Left lung (tissue), 10 donors: ENCODE data around the gene RNF41. TPM values are rescaled to one million over a fixed set of nuclear protein-coding genes. Genes with fewer than 3 reads are reported as not detected.

Experiments used
- ATAC-seq: fragments of 200-7000 bp; cut with Tn5 transposase; one replicate; pipeline ENCODE4 v1.9.1; 2020; ENCODE audit warnings: moderate library complexity
- DNase-seq, 4 donors: peaks; one replicate each; pipeline ENCODE4 v3.0.0-alpha.2; 2013 to 2020
- H3K27ac ChIP-seq, 2 donors: fragments of 200-600 bp; sonication (generic) in 1 of 2; one replicate each; pipeline versions ENCODE4 v1.5.0 to v1.8.0; 2020 to 2021
- H3K27me3 ChIP-seq, 2 donors: fragments of 200-600 bp; sonication (generic) in 1 of 2; one replicate each; pipeline versions ENCODE4 v1.5.0 to v1.8.0; 2020 to 2021
- H3K36me3 ChIP-seq, 2 donors: fragments of 200-600 bp; sonication (generic) in 1 of 2; one replicate each; pipeline versions ENCODE4 v1.5.0 to v1.8.0; 2020 to 2021
- H3K4me1 ChIP-seq, 2 donors: fragments of 200-600 bp; one replicate each; pipeline ENCODE4 v1.8.0; 2021
- H3K4me3 ChIP-seq, 2 donors: fragments of 200-600 bp; sonication (generic) in 1 of 2; one replicate each; pipeline versions ENCODE4 v1.5.0 to v1.8.0; 2020 to 2021; ENCODE audit warnings: mild to moderate bottlenecking in 1 of 2
- H3K9me3 ChIP-seq, 2 donors: fragments of 200-600 bp; sonication (generic) in 1 of 2; one replicate each; pipeline versions ENCODE4 v1.5.0 to v1.8.0; 2020 to 2021
- intact Hi-C, 2 donors: fragments of 100-400 bp; cut with DNase I; formaldehyde crosslinking; loops; one replicate each; pipeline versions ENCODE4 v1.11.2 to v1.14.2; 2022
- polyA plus RNA-seq, 6 donors: library from polyadenylated mRNA; unstranded; fragments of 120-200 nt; gene quantifications; one replicate each; pipeline ENCODE4 v1.2.1, GENCODE V29; 2013; ENCODE audit not compliant: insufficient read length in 6 of 6
- total RNA-seq, 2 donors: library from RNA; stranded (reverse); fragmentation: NEBNext Ultra II Directional; extraction: Animal tissue kit (Norgen Biotek cat#: 25700); gene quantifications; one replicate each; pipeline ENCODE4 v1.2.1, GENCODE V29; 2021
- TF ChIP-seq, protein P1 (sequence below), 2 donors: fragments of 200-600 bp; sonication (generic) in 1 of 2; IDR thresholded peaks; one replicate each; pipeline versions ENCODE4 v1.5.0 to v1.8.0; 2021; ENCODE audit warnings: antibody characterized with exemption in 2 of 2
- donor health status: DM: no; HTN: yes; CAD: no.
- donor health status: DM: no; HTN: no; CAD: no.

The RNF41 gene
- total and polyA plus RNA-seq, 8 donors: 41.5 to 51.4 (median 42.8) TPM

DNA sequence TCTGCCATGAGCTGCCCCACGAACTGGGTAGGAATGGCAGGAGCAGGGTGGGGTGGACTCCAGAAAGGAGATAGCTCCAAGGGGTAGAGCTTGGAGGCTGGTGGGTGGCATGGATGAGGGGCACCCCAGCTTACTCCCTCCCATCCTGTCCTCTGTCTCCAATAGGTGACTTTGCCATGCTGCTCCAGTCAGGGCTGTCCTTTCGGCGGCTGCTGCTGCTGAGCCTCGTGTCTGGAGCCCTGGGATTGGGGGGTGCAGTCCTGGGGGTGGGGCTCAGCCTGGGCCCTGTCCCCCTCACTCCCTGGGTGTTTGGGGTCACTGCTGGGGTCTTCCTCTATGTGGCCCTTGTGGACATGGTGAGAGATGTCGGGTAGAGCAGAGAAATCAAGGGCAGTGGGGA is 15.3 kb upstream of the RNF41 start:
- Histone ChIP-seq H3K27me3 (no peaks in the 10 kb centered on the region), H3K4me3 (no peak overlapping the region), H3K4me1 (no peaks in the 10 kb centered on the region), H3K36me3 (peaks cover 0 to 50% of the 10 kb centered on the region in 2 donors), H3K27ac (no peak overlapping the region), H3K9me3 (no peaks in the 10 kb centered on the region)
- ATAC-seq (no peak), DNase-seq (no peak)
- TF ChIP-seq, protein P1, sequence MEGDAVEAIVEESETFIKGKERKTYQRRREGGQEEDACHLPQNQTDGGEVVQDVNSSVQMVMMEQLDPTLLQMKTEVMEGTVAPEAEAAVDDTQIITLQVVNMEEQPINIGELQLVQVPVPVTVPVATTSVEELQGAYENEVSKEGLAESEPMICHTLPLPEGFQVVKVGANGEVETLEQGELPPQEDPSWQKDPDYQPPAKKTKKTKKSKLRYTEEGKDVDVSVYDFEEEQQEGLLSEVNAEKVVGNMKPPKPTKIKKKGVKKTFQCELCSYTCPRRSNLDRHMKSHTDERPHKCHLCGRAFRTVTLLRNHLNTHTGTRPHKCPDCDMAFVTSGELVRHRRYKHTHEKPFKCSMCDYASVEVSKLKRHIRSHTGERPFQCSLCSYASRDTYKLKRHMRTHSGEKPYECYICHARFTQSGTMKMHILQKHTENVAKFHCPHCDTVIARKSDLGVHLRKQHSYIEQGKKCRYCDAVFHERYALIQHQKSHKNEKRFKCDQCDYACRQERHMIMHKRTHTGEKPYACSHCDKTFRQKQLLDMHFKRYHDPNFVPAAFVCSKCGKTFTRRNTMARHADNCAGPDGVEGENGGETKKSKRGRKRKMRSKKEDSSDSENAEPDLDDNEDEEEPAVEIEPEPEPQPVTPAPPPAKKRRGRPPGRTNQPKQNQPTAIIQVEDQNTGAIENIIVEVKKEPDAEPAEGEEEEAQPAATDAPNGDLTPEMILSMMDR (IDR thresholded peaks at IDR 0.05): no peak
- intact Hi-C loops: no loop called here

DNA sequence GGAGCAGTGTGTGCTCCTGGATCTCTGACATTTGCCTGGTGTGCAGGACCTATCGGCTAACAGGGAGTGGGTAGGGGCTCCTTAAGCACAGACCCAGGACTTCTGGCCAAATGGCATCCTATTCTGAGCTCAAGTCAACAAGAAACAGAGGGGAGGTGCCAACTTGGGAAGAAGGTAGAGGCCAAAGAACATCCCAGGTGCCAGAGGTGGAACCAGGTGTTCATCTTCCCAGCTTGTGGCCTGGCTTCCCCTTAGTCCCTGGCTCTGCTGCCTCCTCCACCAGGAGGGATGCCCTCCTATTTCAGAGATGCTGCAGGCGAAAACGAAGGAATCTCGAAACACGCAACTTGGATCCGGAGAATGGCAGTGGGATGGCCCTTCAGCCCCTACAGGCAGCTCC is 14.4 kb upstream of the RNF41 start:
- Histone ChIP-seq H3K9me3 (no peaks in the 10 kb centered on the region), H3K4me1 (no peaks in the 10 kb centered on the region), H3K27me3 (no peaks in the 10 kb centered on the region), H3K27ac (no peak overlapping the region), H3K4me3 (no peak overlapping the region), H3K36me3 (peaks cover 0 to 41% of the 10 kb centered on the region in 2 donors)
- TF ChIP-seq, protein P1 (IDR thresholded peaks at IDR 0.05): no peak
- no peak for DNase-seq
- intact Hi-C loops: no loop called here
- ATAC-seq: no peak

DNA sequence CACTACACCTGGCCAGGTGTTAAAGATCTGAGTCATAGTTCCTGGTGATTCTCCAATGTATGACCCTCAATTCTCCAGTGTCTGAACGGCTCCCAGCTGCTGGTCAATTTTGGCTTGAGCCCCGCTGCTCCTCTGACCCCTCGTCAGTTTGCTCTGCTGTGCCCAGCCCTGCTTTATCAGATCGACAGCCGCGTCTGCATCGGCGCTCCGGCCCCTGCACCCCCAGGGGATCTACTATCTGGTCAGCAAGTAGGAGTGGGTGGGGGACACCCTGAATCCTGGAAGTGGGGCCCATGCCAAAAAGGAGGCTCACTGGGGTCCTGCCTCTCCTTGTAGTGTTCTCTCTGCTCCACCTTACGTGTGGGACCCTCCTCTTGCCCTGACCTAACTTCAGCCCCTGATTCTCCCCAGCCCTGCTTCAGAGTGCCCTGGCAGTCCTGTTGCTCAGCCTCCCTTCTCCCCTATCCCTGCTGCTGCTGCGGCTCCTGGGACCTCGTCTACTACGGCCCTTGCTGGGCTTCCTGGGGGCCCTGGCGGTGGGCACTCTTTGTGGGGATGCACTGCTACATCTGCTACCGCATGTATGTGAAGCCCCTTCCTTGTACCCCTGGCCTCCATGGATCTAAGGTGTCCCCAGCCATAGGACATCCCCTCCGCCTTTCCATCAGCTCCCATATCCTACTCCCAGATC is 13.2 kb upstream of the RNF41 start:
- no peaks in the 10 kb centered on the region for H3K27me3 ChIP-seq
- DNase-seq: no peak
- H3K9me3 ChIP-seq: no peaks in the 10 kb centered on the region
- H3K4me1 ChIP-seq: no peaks in the 10 kb centered on the region
- intact Hi-C loops: no loop called here
- TF ChIP-seq, protein P1 (IDR thresholded peaks at IDR 0.05): no peak
- no peak for ATAC-seq
- peaks cover 0 to 29% of the 10 kb centered on the region in 2 donors for H3K36me3 ChIP-seq
- no peak overlapping the region for H3K27ac ChIP-seq
- no peak overlapping the region for H3K4me3 ChIP-seq

DNA sequence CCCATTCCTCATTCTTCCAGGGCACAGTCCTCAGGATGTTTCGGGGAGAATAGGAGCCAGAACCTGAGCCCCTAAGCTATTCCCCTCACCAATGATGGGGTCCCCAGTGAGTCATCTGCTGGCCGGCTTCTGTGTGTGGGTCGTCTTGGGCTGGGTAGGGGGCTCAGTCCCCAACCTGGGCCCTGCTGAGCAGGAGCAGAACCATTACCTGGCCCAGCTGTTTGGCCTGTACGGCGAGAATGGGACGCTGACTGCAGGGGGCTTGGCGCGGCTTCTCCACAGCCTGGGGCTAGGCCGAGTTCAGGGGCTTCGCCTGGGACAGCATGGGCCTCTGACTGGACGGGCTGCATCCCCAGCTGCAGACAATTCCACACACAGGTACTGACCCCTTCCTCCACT is 9.5 kb upstream of the RNF41 start:
- H3K27ac ChIP-seq: no peak overlapping the region
- no peak overlapping the region for H3K4me3 ChIP-seq
- no peak for ATAC-seq
- no peaks in the 10 kb centered on the region for H3K27me3 ChIP-seq
- peaks cover 0 to 15% of the 10 kb centered on the region in 2 donors for H3K36me3 ChIP-seq
- intact Hi-C loops: no loop called here
- TF ChIP-seq, protein P1 (IDR thresholded peaks at IDR 0.05): no peak
- no peaks in the 10 kb centered on the region for H3K9me3 ChIP-seq
- no peaks in the 10 kb centered on the region for H3K4me1 ChIP-seq
- DNase-seq: peak in 1 of 4 donors; percentile 53

DNA sequence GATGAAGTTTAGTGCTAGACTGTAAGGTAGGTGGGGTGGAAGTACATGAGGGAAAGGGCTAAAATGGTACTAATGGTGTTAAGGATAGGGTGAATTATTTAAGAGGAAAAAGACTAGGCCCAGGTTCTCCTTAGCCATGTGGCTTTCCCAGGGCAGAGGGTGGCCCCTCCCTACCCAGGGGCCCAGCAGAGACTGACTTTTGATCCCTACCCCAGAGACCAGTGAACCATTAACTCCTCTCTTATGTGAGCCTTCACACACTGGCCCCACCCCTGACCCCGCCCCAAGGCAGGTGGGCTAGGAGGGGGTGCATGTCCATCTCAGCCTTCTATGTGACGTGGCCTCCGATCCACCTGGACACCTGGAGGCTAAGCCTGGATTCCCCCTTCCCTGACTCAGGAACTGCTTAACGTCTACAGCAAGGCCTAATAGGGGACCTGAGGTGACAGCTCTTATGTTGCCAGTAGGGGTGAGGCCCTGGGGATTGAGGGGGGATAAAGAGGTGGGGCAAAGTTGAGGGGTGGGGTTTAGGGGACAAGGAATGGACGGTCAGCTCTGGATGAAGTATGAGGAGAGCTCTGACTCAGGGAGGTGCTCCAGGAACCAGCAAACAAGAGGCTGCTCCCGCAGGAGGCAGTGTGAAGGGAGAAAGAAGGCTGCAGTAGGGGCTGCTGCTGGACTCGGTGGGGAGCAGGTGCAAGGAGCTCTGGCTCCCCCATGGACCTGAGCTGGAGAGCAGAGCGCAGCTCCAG is 8.9 kb upstream of the RNF41 start:
- Histone ChIP-seq H3K4me3 (no peak overlapping the region), H3K4me1 (no peaks in the 10 kb centered on the region), H3K9me3 (no peaks in the 10 kb centered on the region), H3K27ac (no peak overlapping the region), H3K36me3 (peaks cover 0 to 13% of the 10 kb centered on the region in 2 donors), H3K27me3 (no peaks in the 10 kb centered on the region)
- TF ChIP-seq, protein P1 (IDR thresholded peaks at IDR 0.05): no peak
- intact Hi-C loops: no loop called here
- ATAC-seq (no peak), DNase-seq (no peak)
